Caco-2 (cell line): ENCODE measurements around the gene SOX15. TPM values are rescaled to one million over a fixed set of nuclear protein-coding genes. Genes with fewer than 3 reads are reported as not detected.

Experiments
- BruUV-seq: library from RNA; stranded (reverse); fragments of 400-500 nt; replicated peaks from 2 replicates; lab custom pipeline; 2021; lab: Mats Ljungman, UMichigan
- CTCF ChIA-PET: fragments of 300-600 bp; sonication (Branson Sonifier 250); formaldehyde crosslinking; loops from one replicate; lab custom pipeline; 2022; ENCODE audit warnings: antibody characterized with exemption; lab: Charles Lee
- POLR2A ChIA-PET: fragments of 300-600 bp; sonication (Branson Sonifier 250); formaldehyde crosslinking; loops from one replicate; lab custom pipeline; 2022; ENCODE audit warnings: antibody characterized with exemption; lab: Charles Lee
- DNase-seq, 2 experiments: peaks; one replicate each; pipeline versions ENCODE4 v3.0.0 to v3.0.0-alpha.2; 2020 to 2022
- H3K27me3 ChIP-seq: replicated peaks from 2 replicates; pipeline ENCODE4 v1.6.0; 2011; ENCODE audit warnings: low read length; ENCODE audit not compliant: control insufficient read depth, insufficient read depth
- H3K36me3 ChIP-seq: 2 replicates; pipeline ENCODE4 v1.5.1; 2011; ENCODE audit warnings: low read length; ENCODE audit not compliant: control insufficient read depth, insufficient read depth
- H3K4me1 ChIP-seq: fragments of 250-450 bp; sonication (Bioruptor Pico); 2 replicates; pipeline ENCODE4 v1.5.1; 2020; ENCODE audit warnings: mild to moderate bottlenecking
- H3K4me3 ChIP-seq: 2 replicates; pipeline ENCODE4 v1.5.1; 2011; ENCODE audit warnings: low read depth, mild to moderate bottlenecking, control low read depth, low read length
- H3K9me3 ChIP-seq: fragments of 250-450 bp; sonication (Bioruptor Pico); 2 replicates; pipeline ENCODE4 v1.5.1; 2020; ENCODE audit warnings: mild to moderate bottlenecking, moderate library complexity
- H3K27ac Mint-ChIP-seq: one replicate; pipeline ENCODE4 v1.8.0; 2022; ENCODE audit warnings: mixed read lengths; ENCODE audit not compliant: unreplicated experiment
- H3K27me3 Mint-ChIP-seq: one replicate; pipeline ENCODE4 v1.8.0; 2022; ENCODE audit warnings: mixed read lengths; ENCODE audit not compliant: insufficient read depth, unreplicated experiment
- H3K36me3 Mint-ChIP-seq: one replicate; pipeline ENCODE4 v1.8.0; 2022; ENCODE audit warnings: mild to moderate bottlenecking, mixed read lengths; ENCODE audit not compliant: insufficient read depth, unreplicated experiment
- H3K4me1 Mint-ChIP-seq: one replicate; pipeline ENCODE4 v1.8.0; 2022; ENCODE audit warnings: low read depth, mixed read lengths; ENCODE audit not compliant: unreplicated experiment
- H3K4me3 Mint-ChIP-seq: one replicate; pipeline ENCODE4 v1.8.0; 2022; ENCODE audit warnings: mild to moderate bottlenecking, moderate library complexity, mixed read lengths; ENCODE audit not compliant: unreplicated experiment
- H3K9me3 Mint-ChIP-seq: one replicate; pipeline ENCODE4 v1.8.0; 2022; ENCODE audit warnings: mixed read lengths; ENCODE audit not compliant: unreplicated experiment
- intact Hi-C: fragments of 100-400 bp; cut with micrococcal nuclease; formaldehyde crosslinking; loops from one replicate; pipeline ENCODE4 v1.10.0; 2022; ENCODE audit not compliant: unreplicated experiment
- total RNA-seq: library from RNA; stranded (reverse); gene quantifications from 2 replicates; pipeline ENCODE4 v1.2.3, GENCODE V29; 2022
- TF ChIP-seq, protein P1 (sequence below), 2 experiments: fragments of 200-600 bp in 1 of 2; IDR thresholded peaks; 1 replicate in 1 of 2; 2 replicates in 1 of 2; pipeline versions ENCODE4 v1.5.1 to v1.8.0; 2011 to 2022; ENCODE audit warnings: antibody characterized with exemption in 1 of 2, control low read depth in 1 of 2, inconsistent platforms in 1 of 2, low read depth in 1 of 2, low read length in 1 of 2, mild to moderate bottlenecking in 1 of 2, moderate library complexity in 1 of 2; ENCODE audit not compliant: insufficient read depth in 1 of 2, severe bottlenecking in 1 of 2, unreplicated experiment in 1 of 2

Gene SOX15
- total RNA-seq, 1 experiment from 2014 or later = not detected

DNA sequence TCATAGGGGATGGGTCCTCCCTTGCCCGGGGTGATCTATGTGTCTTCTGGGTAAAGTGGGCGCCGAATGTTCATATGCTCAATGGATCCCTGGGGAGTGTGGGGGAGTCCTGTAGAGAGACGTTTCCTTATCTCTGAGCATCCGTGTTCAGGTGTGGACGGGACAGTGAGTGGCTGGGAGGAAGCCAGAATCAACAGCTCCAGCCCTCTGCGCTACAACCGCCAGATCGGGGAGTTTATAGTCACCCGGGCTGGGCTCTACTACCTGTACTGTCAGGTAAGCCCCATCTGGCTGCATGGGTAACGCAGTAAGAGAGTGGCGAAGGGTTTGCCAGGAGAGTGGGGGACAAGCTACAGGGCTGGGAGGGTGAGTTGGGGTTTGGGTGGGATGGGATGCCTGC, 33.3 kb downstream of the SOX15 start:
- H3K9me3 Mint-ChIP-seq = no peaks in the 10 kb centered on the region
- no peak for DNase-seq
- intact Hi-C loops = no loop called here
- ChIA-PET POLR2A (no interaction called here), CTCF (no interaction called here)
- no TSS peak for BruUV-seq
- TF ChIP-seq, protein P1, sequence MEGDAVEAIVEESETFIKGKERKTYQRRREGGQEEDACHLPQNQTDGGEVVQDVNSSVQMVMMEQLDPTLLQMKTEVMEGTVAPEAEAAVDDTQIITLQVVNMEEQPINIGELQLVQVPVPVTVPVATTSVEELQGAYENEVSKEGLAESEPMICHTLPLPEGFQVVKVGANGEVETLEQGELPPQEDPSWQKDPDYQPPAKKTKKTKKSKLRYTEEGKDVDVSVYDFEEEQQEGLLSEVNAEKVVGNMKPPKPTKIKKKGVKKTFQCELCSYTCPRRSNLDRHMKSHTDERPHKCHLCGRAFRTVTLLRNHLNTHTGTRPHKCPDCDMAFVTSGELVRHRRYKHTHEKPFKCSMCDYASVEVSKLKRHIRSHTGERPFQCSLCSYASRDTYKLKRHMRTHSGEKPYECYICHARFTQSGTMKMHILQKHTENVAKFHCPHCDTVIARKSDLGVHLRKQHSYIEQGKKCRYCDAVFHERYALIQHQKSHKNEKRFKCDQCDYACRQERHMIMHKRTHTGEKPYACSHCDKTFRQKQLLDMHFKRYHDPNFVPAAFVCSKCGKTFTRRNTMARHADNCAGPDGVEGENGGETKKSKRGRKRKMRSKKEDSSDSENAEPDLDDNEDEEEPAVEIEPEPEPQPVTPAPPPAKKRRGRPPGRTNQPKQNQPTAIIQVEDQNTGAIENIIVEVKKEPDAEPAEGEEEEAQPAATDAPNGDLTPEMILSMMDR (IDR thresholded peaks at IDR 0.05; ENCODE audit: insufficient read depth in 1 of 2, low read depth in 1 of 2, low read length in 1 of 2, severe bottlenecking in 1 of 2, unreplicated experiment in 1 of 2) = no peak
- H3K36me3 ChIP-seq = no peaks in the 10 kb centered on the region
- no peaks in the 10 kb centered on the region for H3K27me3 Mint-ChIP-seq
- H3K27me3 ChIP-seq = no peaks in the 10 kb centered on the region
- H3K9me3 ChIP-seq = no peaks in the 10 kb centered on the region
- H3K4me1 ChIP-seq = peaks cover 4% of the 10 kb centered on the region
- peaks cover 7% of the 10 kb centered on the region for H3K4me1 Mint-ChIP-seq
- no peak overlapping the region for H3K4me3 ChIP-seq
- H3K27ac Mint-ChIP-seq = no peak overlapping the region
- peaks cover 16% of the 10 kb centered on the region for H3K36me3 Mint-ChIP-seq
- H3K4me3 Mint-ChIP-seq = no peak overlapping the region

DNA sequence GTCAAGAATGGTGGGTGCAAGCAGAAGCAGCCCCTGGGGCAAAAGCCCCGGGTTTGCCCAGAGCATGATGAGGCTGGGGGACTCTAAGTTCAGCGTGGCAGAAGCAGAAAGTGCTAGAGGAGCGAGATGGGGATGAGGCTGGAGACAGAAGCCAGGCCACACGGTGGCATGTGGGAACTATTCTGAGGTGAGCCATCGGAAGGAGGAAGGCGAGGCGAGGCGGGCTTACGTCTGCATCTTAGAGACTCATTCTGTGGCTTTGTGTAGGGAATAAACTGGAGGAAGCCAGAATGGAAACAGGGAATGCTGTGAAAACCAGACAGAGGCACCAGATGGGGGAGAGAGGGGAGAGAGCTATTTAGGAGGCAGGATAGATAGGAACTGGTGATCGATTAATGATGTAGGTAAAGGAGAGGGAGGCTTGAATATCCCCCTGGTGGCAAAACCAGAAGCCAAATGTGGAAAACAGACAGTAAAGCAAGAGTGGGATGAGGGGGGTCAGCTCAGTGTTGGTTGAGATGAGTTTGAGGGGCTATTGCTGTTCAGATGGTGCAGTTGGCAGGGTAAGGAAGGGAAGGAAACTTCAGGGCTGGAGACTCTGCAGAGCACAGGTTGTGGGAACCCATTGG, 34.5 kb downstream of the SOX15 start:
- peaks cover 17% of the 10 kb centered on the region for H3K4me1 Mint-ChIP-seq
- H3K27ac Mint-ChIP-seq = no peak overlapping the region
- H3K36me3 ChIP-seq = no peaks in the 10 kb centered on the region
- no peaks in the 10 kb centered on the region for H3K9me3 Mint-ChIP-seq
- H3K27me3 Mint-ChIP-seq = no peaks in the 10 kb centered on the region
- no peak overlapping the region for H3K4me3 Mint-ChIP-seq
- TF ChIP-seq, protein P1 (IDR thresholded peaks at IDR 0.05; ENCODE audit: insufficient read depth in 1 of 2, low read depth in 1 of 2, low read length in 1 of 2, severe bottlenecking in 1 of 2, unreplicated experiment in 1 of 2) = no peak
- CTCF ChIA-PET = no interaction called here
- POLR2A ChIA-PET = no interaction called here
- BruUV-seq = no TSS peak
- no peak for DNase-seq
- intact Hi-C loops = no loop called here
- peaks cover 9% of the 10 kb centered on the region for H3K36me3 Mint-ChIP-seq
- peaks cover 4% of the 10 kb centered on the region; the same call in 1 of the 2 replicates for H3K4me1 ChIP-seq
- H3K4me3 ChIP-seq = no peak overlapping the region
- no peaks in the 10 kb centered on the region for H3K9me3 ChIP-seq
- H3K27me3 ChIP-seq = no peaks in the 10 kb centered on the region

DNA sequence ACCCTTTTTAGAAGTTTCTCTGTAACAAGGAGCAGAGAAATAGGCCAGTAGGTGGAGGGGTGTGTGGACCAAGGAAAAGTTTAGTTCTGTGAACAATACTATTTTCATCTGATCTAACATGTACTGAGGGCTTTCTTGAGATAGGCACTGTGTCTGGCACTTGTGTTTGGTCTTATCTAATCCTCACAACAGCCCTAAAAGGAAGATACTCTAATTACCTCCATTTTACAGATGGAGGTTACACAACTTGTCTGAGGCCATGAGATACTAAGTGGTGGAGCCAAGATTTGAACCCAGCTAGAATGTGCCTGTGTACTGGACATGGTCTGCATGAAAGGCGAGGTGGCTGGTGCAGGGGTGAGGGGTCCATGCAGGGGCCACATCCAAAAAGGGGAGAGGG, 36.5 kb downstream of the SOX15 start:
- intact Hi-C loops = no loop called here
- H3K4me3 Mint-ChIP-seq = no peak overlapping the region
- BruUV-seq = no TSS peak

More for the DNA sequence above, 36.5 kb downstream of the SOX15 start:
- no peaks in the 10 kb centered on the region for H3K36me3 ChIP-seq
- H3K4me1 Mint-ChIP-seq = peaks cover 17% of the 10 kb centered on the region
- H3K4me3 ChIP-seq = no peak overlapping the region
- no peak overlapping the region for H3K27ac Mint-ChIP-seq
- peaks cover 9% of the 10 kb centered on the region for H3K36me3 Mint-ChIP-seq
- no peak for DNase-seq
- POLR2A ChIA-PET = no interaction called here
- CTCF ChIA-PET = no interaction called here
- H3K9me3 ChIP-seq = no peaks in the 10 kb centered on the region
- no peaks in the 10 kb centered on the region for H3K27me3 Mint-ChIP-seq
- peaks cover 4% of the 10 kb centered on the region; the same call in 1 of the 2 replicates for H3K4me1 ChIP-seq
- H3K27me3 ChIP-seq = no peaks in the 10 kb centered on the region
- no peaks in the 10 kb centered on the region for H3K9me3 Mint-ChIP-seq
- TF ChIP-seq, protein P1 (IDR thresholded peaks at IDR 0.05; ENCODE audit: insufficient read depth in 1 of 2, low read depth in 1 of 2, low read length in 1 of 2, severe bottlenecking in 1 of 2, unreplicated experiment in 1 of 2) = no peak
